Smooth muscle cell of the coronary artery (primary cell): Measurements from ENCODE around the gene GBGT1. TPM values are rescaled to one million over a fixed set of nuclear protein-coding genes. Genes with fewer than 3 reads are reported as not detected.

Experiments used
- total RNA-seq: library from RNA; depleted of rRNA; stranded (reverse); fragments of >200 nt; gene quantifications from 2 replicates; pipeline ENCODE4 v1.2.3, GENCODE V29; 2014; ENCODE audit warnings: low replicate concordance

The GBGT1 gene
- 3.5 and 7.7 TPM in 2 replicates for total RNA-seq

GRCh38 chr9:133163504-133164172 is at the start of gene GBGT1:
Gene GBGT1 (minus strand): TSS chr9:133163914. CDS start chr9:133162412, 1,502 bp downstream.

GRCh38 chr9:133208880-133209300 is 45.2 kb upstream of the GBGT1 start, which contains the start of gene OBP2B:
Gene OBP2B (minus strand): TSS chr9:133209250. CDS start chr9:133209199, 51 bp downstream.

GRCh38 chr9:133121198-133121914 is 42.4 kb downstream of the GBGT1 start, which contains the start of gene RALGDS:
Gene RALGDS (minus strand): TSS chr9:133121240. CDS start chr9:133121154, 86 bp downstream.

Other genes starting within 250 kb of the GBGT1 start
- 19.8 and 38.7 TPM in 2 replicates for gene TSC1, start 219.3 kb downstream of the GBGT1 start, total RNA-seq
- gene GFI1B, start 185.2 kb downstream of the GBGT1 start, total RNA-seq: 0.60 TPM in 1 of 2 replicates, not detected in the other
- 30.9 and 34.4 TPM in 2 replicates for gene GTF3C5, start 132.9 kb downstream of the GBGT1 start, total RNA-seq
- under 0.01 and 0.15 TPM in 2 replicates for gene CEL, start 101.9 kb downstream of the GBGT1 start, total RNA-seq
- 18.6 and 22.1 TPM in 2 replicates for gene RALGDS, start 42.7 kb downstream of the GBGT1 start, total RNA-seq
- gene OBP2B, start 45.3 kb upstream of the GBGT1 start, total RNA-seq: not detected in 2 replicates
- not detected in 2 replicates for gene ABO, start 111.3 kb upstream of the GBGT1 start, total RNA-seq
- 8.1 and 11.0 TPM in 2 replicates for gene SURF6, start 172.3 kb upstream of the GBGT1 start, total RNA-seq
- gene MED22, start 184.2 kb upstream of the GBGT1 start, total RNA-seq: 13.8 and 63.1 TPM in 2 replicates
- gene RPL7A, start 184.3 kb upstream of the GBGT1 start, total RNA-seq: 3,249 and 3,613 TPM in 2 replicates
- gene SURF1, start 192.6 kb upstream of the GBGT1 start, total RNA-seq: 20.6 and 38.1 TPM in 2 replicates
- gene SURF2, start 192.6 kb upstream of the GBGT1 start, total RNA-seq: 12.9 and 15.6 TPM in 2 replicates
- gene SURF4, start 212.1 kb upstream of the GBGT1 start, total RNA-seq: 512 and 569 TPM in 2 replicates
- 0.35 and 0.75 TPM in 2 replicates for gene STKLD1, start 212.5 kb upstream of the GBGT1 start, total RNA-seq